Measurements from ENCODE around the gene UNC45A.

GRCh38 chr15:90904746-90905145, 30.3 kb upstream of the UNC45A start:
- TF ChIP-seq CTCF (conservative IDR thresholded peaks at IDR 0.05; ENCODE audit: low read depth, low read length) (no peak), CEBPB (IDR thresholded peaks at IDR 0.05; ENCODE audit: low read depth, low read length) (no peak), RAD21 (IDR thresholded peaks at IDR 0.05; ENCODE audit: low read length) (no peak), MAZ (IDR thresholded peaks at IDR 0.05; ENCODE audit: borderline replicate concordance, low read depth, low read length) (no peak), NFE2L2 (IDR thresholded peaks at IDR 0.05; ENCODE audit: low read depth, low read length) (no peak), POLR2A (IDR thresholded peaks at IDR 0.05; ENCODE audit: low read depth, low read length) (no peak), RFX5 (IDR thresholded peaks at IDR 0.05; ENCODE audit: low read depth, low read length) (no peak), SMC3 (IDR thresholded peaks at IDR 0.05; ENCODE audit: low read depth, low read length) (no peak), USF2 (IDR thresholded peaks at IDR 0.05; ENCODE audit: low read depth, low read length) (no peak), BHLHE40 (IDR thresholded peaks at IDR 0.05; ENCODE audit: low read depth, low read length) (no peak), CHD1 (IDR thresholded peaks at IDR 0.05; ENCODE audit: low read depth, low read length) (no peak), MAFK (IDR thresholded peaks at IDR 0.05; ENCODE audit: low read depth, low read length) (no peak), RCOR1 (IDR thresholded peaks at IDR 0.05; ENCODE audit: insufficient replicate concordance, low read length) (no peak)

Measured in IMR-90 (cell line).